HepG2 (cell line): ENCODE measurements around the gene TRIM27. TPM values are rescaled to one million over a fixed set of nuclear protein-coding genes. Genes with fewer than 3 reads are reported as not detected.

Experiments used
- AKAP8 ChIP-seq: sonication (generic); formaldehyde crosslinking; IDR thresholded peaks from 2 replicates; pipeline ENCODE4 v1.5.1; 2020; ENCODE audit warnings: mild to moderate bottlenecking, missing genetic modification reagents
- ASH2L ChIP-seq: fragments of 300-600, 200-600 bp; sonication (generic); IDR thresholded peaks from 2 replicates; pipeline ENCODE4 v1.7.0; 2017; ENCODE audit warnings: low read depth, mild to moderate bottlenecking, moderate library complexity, mixed read lengths, low read length; ENCODE audit not compliant: insufficient read length
- ATF4 ChIP-seq, 2 experiments: fragments of 450-650 bp in 1 of 2; sonication (generic) in 1 of 2; formaldehyde crosslinking; IDR thresholded peaks; 2 replicates each; pipeline versions ENCODE4 v1.5.0 to v1.8.0; 2020 to 2022; ENCODE audit warnings: mild to moderate bottlenecking in 1 of 2, missing genetic modification reagents in 1 of 2
- HMGXB4 ChIP-seq, 2 experiments: sonication (generic) in 1 of 2; formaldehyde crosslinking in 1 of 2; IDR thresholded peaks; 2 replicates each; pipeline versions ENCODE4 v1.4.0 to v1.6.1; 2018 to 2020; ENCODE audit warnings: missing genetic modification reagents in 2 of 2, borderline replicate concordance in 1 of 2, low read depth in 1 of 2, mild to moderate bottlenecking in 1 of 2, missing biosample characterization in 1 of 2
- MTA1 ChIP-seq: sonication (generic); formaldehyde crosslinking; IDR thresholded peaks from 2 replicates; pipeline ENCODE4 v1.4.0; 2020; ENCODE audit warnings: missing genetic modification reagents, mild to moderate bottlenecking, borderline replicate concordance
- PRMT3 ChIP-seq: sonication (generic); formaldehyde crosslinking; IDR thresholded peaks from 2 replicates; pipeline ENCODE4 v1.8.1; 2022; ENCODE audit warnings: low read depth, mild to moderate bottlenecking, moderate library complexity, missing genetic modification reagents, borderline replicate concordance
- RBAK ChIP-seq: sonication (generic); formaldehyde crosslinking; IDR thresholded peaks from 2 replicates; pipeline ENCODE4 v1.5.1; 2020; ENCODE audit warnings: mild to moderate bottlenecking, missing genetic modification reagents
- RFX3 ChIP-seq: IDR thresholded peaks from 2 replicates; pipeline ENCODE4 v1.6.1; 2016; ENCODE audit warnings: missing biosample characterization, missing genetic modification reagents
- THAP8 ChIP-seq: sonication (generic); formaldehyde crosslinking; IDR thresholded peaks from 2 replicates; pipeline ENCODE4 v1.5.1; 2020; ENCODE audit warnings: missing genetic modification reagents, mild to moderate bottlenecking, borderline replicate concordance
- ZHX2 ChIP-seq, 2 experiments: sonication (generic) in 1 of 2; formaldehyde crosslinking in 1 of 2; IDR thresholded peaks; 2 replicates each; pipeline versions ENCODE4 v1.6.1 to v1.9.0; 2014 to 2022; ENCODE audit warnings: antibody characterized with exemption in 1 of 2, borderline replicate concordance in 1 of 2, inconsistent platforms in 1 of 2, low read depth in 1 of 2, missing genetic modification reagents in 1 of 2
- ZNF280D ChIP-seq: sonication (generic); formaldehyde crosslinking; IDR thresholded peaks from 2 replicates; pipeline ENCODE4 v1.5.1; 2020; ENCODE audit warnings: mild to moderate bottlenecking, missing genetic modification reagents
- ZNF615 ChIP-seq: sonication (generic); formaldehyde crosslinking; IDR thresholded peaks from 2 replicates; pipeline ENCODE4 v1.5.0; 2020; ENCODE audit warnings: mild to moderate bottlenecking, missing genetic modification reagents, borderline replicate concordance
- polyA plus RNA-seq, 8 experiments: library from polyadenylated mRNA; depleted of rRNA in 3 of 8; stranded (reverse) in 7 of 8; unstranded in 1 of 8; fragments of >200 nt; fragmentation: Illumina TruSeq in 4 of 8; extraction: Trizol in 4 of 8; gene quantifications; 2 replicates each; pipeline versions ENCODE4 v1.2.1 to v1.2.3, GENCODE V29; 2011 to 2016; ENCODE audit warnings: low read depth in 4 of 8, missing spikeins in 1 of 8, mixed read lengths in 1 of 8; ENCODE audit not compliant: insufficient read depth in 1 of 8
- total RNA-seq, 5 experiments: library from RNA; depleted of rRNA; stranded (reverse); fragments of >200 nt; fragmentation: Illumina TruSeq; extraction: Trizol; gene quantifications; 2 replicates each; pipeline ENCODE4 v1.2.3, GENCODE V29; 2016; ENCODE audit warnings: low read depth in 1 of 5

Gene TRIM27
- total and polyA plus RNA-seq, 2 of the 13 experiments (the other 11 are each of a cell fraction or from before 2014, with no cell fraction given) = 88.6 to 112 TPM

- TF ChIP-seq ZNF615 (peak; percentile 73; the same call in 1 of the 2 replicates), PRMT3 (CRISPR knock-in tag) (no peak), THAP8 (CRISPR knock-in tag) (no peak; the same call in 1 of the 2 replicates), RBAK (CRISPR knock-in tag) (no peak), ASH2L (peak; percentile 84), ZHX2 (IDR thresholded peaks at IDR 0.05; ENCODE audit: low read depth) (no peak), ZHX2 (CRISPR knock-in tag; IDR thresholded peaks at IDR 0.05; ENCODE audit: borderline replicate concordance) (peak; percentile 82; the same call in 1 of the 2 replicates), ATF4 (CRISPR knock-in tag; IDR thresholded peaks at IDR 0.05) (no peak), HMGXB4 (CRISPR knock-in tag; IDR thresholded peaks at IDR 0.05; ENCODE audit: borderline replicate concordance in 1 of 2, low read depth in 1 of 2) (peak; percentile 98 to 99), AKAP8 (CRISPR knock-in tag) (0 out of 2 replicates have a peak, but pooled peaks have one; percentile 32), MTA1 (CRISPR knock-in tag) (no peak), RFX3 (no peak), ZNF280D (peak; percentile 51)
Measured at GRCh38 chr6:28940858-28941683, 17.3 kb upstream of the TRIM27 start (continued).
